Measurements from ENCODE around the gene CSTPP1. TPM values are rescaled to one million over a fixed set of nuclear protein-coding genes. Genes with fewer than 3 reads are reported as not detected.

The CSTPP1 gene
- total RNA-seq, 1 donor from 2014 or later = 29.6 TPM

- Mint-ChIP-seq H3K36me3 (ENCODE audit: low read depth, unreplicated experiment) (no peaks in the 10 kb centered on the region), H3K27me3 (ENCODE audit: low read depth, unreplicated experiment) (no peaks in the 10 kb centered on the region)
- H2AFZ ChIP-seq (ENCODE audit: low read depth, low read length) = peak overlapping the region; percentile 70
Measured at GRCh38 chr11:46917109-46917761, 19.3 kb upstream of the CSTPP1 start.

GRCh38 chr11:46917762-46918082 lies 18.8 kb upstream of the CSTPP1 start:
- FAIRE-seq = no peak
- Histone ChIP-seq H3K4me3 (ENCODE audit: insufficient read depth, low read depth, low read length) (peak overlapping the region; percentile 67), H3K79me2 (ENCODE audit: insufficient read depth, low read length) (no peaks in the 10 kb centered on the region), H3K9me3 (ENCODE audit: insufficient read depth, low read depth, low read length) (no peaks in the 10 kb centered on the region), H3K27ac (ENCODE audit: low read depth, low read length) (no peak overlapping the region), H3K27me3 (ENCODE audit: insufficient read depth, low read length) (no peaks in the 10 kb centered on the region), H3K4me2 (ENCODE audit: low read length) (peak overlapping the region; percentile 92), H3K36me3 (ENCODE audit: insufficient read depth, low read length) (no peaks in the 10 kb centered on the region), H3K4me1 (ENCODE audit: insufficient read depth, low read length) (peaks cover 54% of the 10 kb centered on the region), H4K20me1 (ENCODE audit: insufficient read depth, low read length) (no peaks in the 10 kb centered on the region), H3K9ac (ENCODE audit: low read length) (peak overlapping the region; percentile 81), H2AFZ (ENCODE audit: low read depth, low read length) (peak overlapping the region; percentile 62)
- DNase-seq (ENCODE audit: low read depth) = no peak
- Mint-ChIP-seq H3K4me1 (ENCODE audit: low read depth, unreplicated experiment) (peaks cover 55% of the 10 kb centered on the region), H3K36me3 (ENCODE audit: low read depth, unreplicated experiment) (no peaks in the 10 kb centered on the region), H3K4me3 (ENCODE audit: unreplicated experiment) (peak overlapping the region; percentile 90), H3K9me3 (ENCODE audit: unreplicated experiment) (no peaks in the 10 kb centered on the region), H3K27me3 (ENCODE audit: low read depth, unreplicated experiment) (no peaks in the 10 kb centered on the region), H3K27ac (ENCODE audit: unreplicated experiment) (peak overlapping the region; percentile 78)
- TF ChIP-seq EZH2 (IDR thresholded peaks at IDR 0.05; ENCODE audit: insufficient read depth, low read length) = no peak
- TF ChIP-seq CTCF (IDR thresholded peaks at IDR 0.05; ENCODE audit: insufficient read depth, low read depth, low read length) = no peak

More at GRCh38 chr11:46917109-46917761, 19.3 kb upstream of the CSTPP1 start:
- Histone ChIP-seq H4K20me1 (ENCODE audit: insufficient read depth, low read length) (no peaks in the 10 kb centered on the region), H3K79me2 (ENCODE audit: insufficient read depth, low read length) (no peaks in the 10 kb centered on the region), H3K36me3 (ENCODE audit: insufficient read depth, low read length) (no peaks in the 10 kb centered on the region), H3K9ac (ENCODE audit: low read length) (peak overlapping the region; percentile 81), H3K4me3 (ENCODE audit: insufficient read depth, low read depth, low read length) (peak overlapping the region; percentile 67), H3K27me3 (ENCODE audit: insufficient read depth, low read length) (no peaks in the 10 kb centered on the region), H3K27ac (ENCODE audit: low read depth, low read length) (peak overlapping the region; percentile 54), H3K4me1 (ENCODE audit: insufficient read depth, low read length) (peaks cover 58% of the 10 kb centered on the region), H3K9me3 (ENCODE audit: insufficient read depth, low read depth, low read length) (no peaks in the 10 kb centered on the region), H3K4me2 (ENCODE audit: low read length) (peak overlapping the region; percentile 92)
- FAIRE-seq (no peak), DNase-seq (ENCODE audit: low read depth) (no peak)
- peaks cover 60% of the 10 kb centered on the region for H3K4me1 Mint-ChIP-seq (ENCODE audit: low read depth, unreplicated experiment)
- H3K9me3 Mint-ChIP-seq (ENCODE audit: unreplicated experiment) = no peaks in the 10 kb centered on the region
- TF ChIP-seq EZH2 (IDR thresholded peaks at IDR 0.05; ENCODE audit: insufficient read depth, low read length) (peak; percentile 25), CTCF (IDR thresholded peaks at IDR 0.05; ENCODE audit: insufficient read depth, low read depth, low read length) (no peak)
- peak overlapping the region; percentile 90 for H3K4me3 Mint-ChIP-seq (ENCODE audit: unreplicated experiment)
- H3K27ac Mint-ChIP-seq (ENCODE audit: unreplicated experiment) = peak overlapping the region; percentile 73

GRCh38 chr11:46918083-46918787 lies 18.3 kb upstream of the CSTPP1 start, which contains the start of gene LRP4:
Gene LRP4 (minus strand): TSS chr11:46918550. CDS start chr11:46918379, 171 bp downstream.
- no peaks in the 10 kb centered on the region for H3K27me3 ChIP-seq (ENCODE audit: insufficient read depth, low read length)
- H3K9me3 ChIP-seq (ENCODE audit: insufficient read depth, low read depth, low read length) = no peaks in the 10 kb centered on the region
- H3K4me3 ChIP-seq (ENCODE audit: insufficient read depth, low read depth, low read length) = peak within 1 kb of the TSS; percentile 67
- H3K27ac Mint-ChIP-seq (ENCODE audit: unreplicated experiment) = peak within 1 kb of the TSS; percentile 78
- H3K27me3 Mint-ChIP-seq (ENCODE audit: low read depth, unreplicated experiment) = no peaks in the 10 kb centered on the region
- peaks cover 48% of the 10 kb centered on the region for H3K4me1 ChIP-seq (ENCODE audit: insufficient read depth, low read length)
- no peak for DNase-seq (ENCODE audit: low read depth)
- no peaks in the 10 kb centered on the region for H3K79me2 ChIP-seq (ENCODE audit: insufficient read depth, low read length)
- H3K4me3 Mint-ChIP-seq (ENCODE audit: unreplicated experiment) = peak within 1 kb of the TSS; percentile 90
- H4K20me1 ChIP-seq (ENCODE audit: insufficient read depth, low read length) = no peaks in the 10 kb centered on the region
- no peaks in the 10 kb centered on the region for H3K9me3 Mint-ChIP-seq (ENCODE audit: unreplicated experiment)
- peak within 1 kb of the TSS; percentile 62 for H2AFZ ChIP-seq (ENCODE audit: low read depth, low read length)
- no peaks in the 10 kb centered on the region for H3K36me3 ChIP-seq (ENCODE audit: insufficient read depth, low read length)
- peak within 1 kb of the TSS; percentile 86 for H3K27ac ChIP-seq (ENCODE audit: low read depth, low read length)
- peaks cover 50% of the 10 kb centered on the region for H3K4me1 Mint-ChIP-seq (ENCODE audit: low read depth, unreplicated experiment)
- peak within 1 kb of the TSS; percentile 81 for H3K9ac ChIP-seq (ENCODE audit: low read length)
- no peaks in the 10 kb centered on the region for H3K36me3 Mint-ChIP-seq (ENCODE audit: low read depth, unreplicated experiment)
- FAIRE-seq = no peak
- peak within 1 kb of the TSS; percentile 92 for H3K4me2 ChIP-seq (ENCODE audit: low read length)
- TF ChIP-seq EZH2 (IDR thresholded peaks at IDR 0.05; ENCODE audit: insufficient read depth, low read length) = no peak
- no peak for TF ChIP-seq CTCF (IDR thresholded peaks at IDR 0.05; ENCODE audit: insufficient read depth, low read depth, low read length)
